ENCODE results near the gene PTPRU.

PTPRU gene

GRCh38 chr1:29335573-29335972 is 99.3 kb downstream of the PTPRU start:
- no peak for DNase-seq (ENCODE audit: low spot score)

GRCh38 chr1:29338908-29339575 is 102.7 kb downstream of the PTPRU start:
- DNase-seq (ENCODE audit: low spot score) = no peak

GRCh38 chr1:29341936-29342335 is 105.6 kb downstream of the PTPRU start:
- no peak for DNase-seq (ENCODE audit: low spot score)

- DNase-seq (ENCODE audit: low spot score) = no peak
These were observed 106.0 kb downstream of the PTPRU start for GRCh38 chr1:29342351-29342750.

GRCh38 chr1:29342983-29343382 is 106.7 kb downstream of the PTPRU start:
- DNase-seq (ENCODE audit: low spot score) = no peak

- no peak for DNase-seq (ENCODE audit: low spot score)
These were observed 107.2 kb downstream of the PTPRU start for GRCh38 chr1:29343476-29343875.

- DNase-seq (ENCODE audit: low spot score) = no peak
These were observed 107.6 kb downstream of the PTPRU start for GRCh38 chr1:29343908-29344307.

- DNase-seq (ENCODE audit: low spot score) = no peak
These were observed 108.0 kb downstream of the PTPRU start for GRCh38 chr1:29344336-29344735.

- DNase-seq (ENCODE audit: low spot score) = no peak
These were observed 110.3 kb downstream of the PTPRU start for GRCh38 chr1:29346576-29346975.

GRCh38 chr1:29349871-29350491 is 113.7 kb downstream of the PTPRU start:
- DNase-seq (ENCODE audit: low spot score) = no peak

- DNase-seq (ENCODE audit: low spot score) = no peak
These were observed 116.5 kb downstream of the PTPRU start for GRCh38 chr1:29352719-29353420.

- DNase-seq (ENCODE audit: low spot score) = no peak
These were observed 118.3 kb downstream of the PTPRU start for GRCh38 chr1:29354511-29355098.

- DNase-seq (ENCODE audit: low spot score) = no peak
These were observed 119.1 kb downstream of the PTPRU start for GRCh38 chr1:29355375-29355774.

GRCh38 chr1:29356663-29357062 is 120.3 kb downstream of the PTPRU start:
- no peak for DNase-seq (ENCODE audit: low spot score)

GRCh38 chr1:29357452-29357851 is 121.1 kb downstream of the PTPRU start:
- DNase-seq (ENCODE audit: low spot score) = no peak

- DNase-seq (ENCODE audit: low spot score) = no peak
These were observed 121.9 kb downstream of the PTPRU start for GRCh38 chr1:29358183-29358582.

GRCh38 chr1:29360768-29361167 is 124.4 kb downstream of the PTPRU start:
- no peak for DNase-seq (ENCODE audit: low spot score)

GRCh38 chr1:29361686-29362085 is 125.4 kb downstream of the PTPRU start:
- no peak for DNase-seq (ENCODE audit: low spot score)

GRCh38 chr1:29362116-29362515 is 125.8 kb downstream of the PTPRU start:
- no peak for DNase-seq (ENCODE audit: low spot score)

GRCh38 chr1:29362764-29363163 is 126.4 kb downstream of the PTPRU start:
- no peak for DNase-seq (ENCODE audit: low spot score)

GRCh38 chr1:29363536-29363935 is 127.2 kb downstream of the PTPRU start:
- no peak for DNase-seq (ENCODE audit: low spot score)

GRCh38 chr1:29364101-29364678 is 127.9 kb downstream of the PTPRU start:
- DNase-seq (ENCODE audit: low spot score) = no peak

All from AG08396 (cell line).